Stomach (tissue), 4 donors: ENCODE data around the gene COX8A.

Experiments
- EP300 ChIP-seq: sonication (generic); formaldehyde crosslinking; IDR thresholded peaks from one replicate; pipeline ENCODE4 v1.6.1; 2017; ENCODE audit warnings: antibody characterized with exemption
- POLR2A ChIP-seq, 4 donors: fragments of 450-650 bp; IDR thresholded peaks; one replicate each; pipeline ENCODE4 v1.6.1; 2016; ENCODE audit warnings: antibody characterized with exemption in 4 of 4, control low read depth in 2 of 4, mild to moderate bottlenecking in 1 of 4, moderate library complexity in 1 of 4
- POLR2AphosphoS5 ChIP-seq, 3 donors: sonication (generic); formaldehyde crosslinking; IDR thresholded peaks; one replicate each; pipeline ENCODE4 v1.6.1; 2016; ENCODE audit warnings: antibody characterized with exemption in 3 of 3
- TF ChIP-seq, protein P1 (sequence below), 7 experiments: fragments of 450-650 bp in 4 of 7; fragments of 200-600 bp in 3 of 7; sonication (generic) in 3 of 7; IDR thresholded peaks; one replicate each; pipeline ENCODE4 v1.5.1; 2016 to 2019; ENCODE audit warnings: antibody characterized with exemption in 7 of 7, control low read depth in 2 of 7, mild to moderate bottlenecking in 1 of 7

DNA sequence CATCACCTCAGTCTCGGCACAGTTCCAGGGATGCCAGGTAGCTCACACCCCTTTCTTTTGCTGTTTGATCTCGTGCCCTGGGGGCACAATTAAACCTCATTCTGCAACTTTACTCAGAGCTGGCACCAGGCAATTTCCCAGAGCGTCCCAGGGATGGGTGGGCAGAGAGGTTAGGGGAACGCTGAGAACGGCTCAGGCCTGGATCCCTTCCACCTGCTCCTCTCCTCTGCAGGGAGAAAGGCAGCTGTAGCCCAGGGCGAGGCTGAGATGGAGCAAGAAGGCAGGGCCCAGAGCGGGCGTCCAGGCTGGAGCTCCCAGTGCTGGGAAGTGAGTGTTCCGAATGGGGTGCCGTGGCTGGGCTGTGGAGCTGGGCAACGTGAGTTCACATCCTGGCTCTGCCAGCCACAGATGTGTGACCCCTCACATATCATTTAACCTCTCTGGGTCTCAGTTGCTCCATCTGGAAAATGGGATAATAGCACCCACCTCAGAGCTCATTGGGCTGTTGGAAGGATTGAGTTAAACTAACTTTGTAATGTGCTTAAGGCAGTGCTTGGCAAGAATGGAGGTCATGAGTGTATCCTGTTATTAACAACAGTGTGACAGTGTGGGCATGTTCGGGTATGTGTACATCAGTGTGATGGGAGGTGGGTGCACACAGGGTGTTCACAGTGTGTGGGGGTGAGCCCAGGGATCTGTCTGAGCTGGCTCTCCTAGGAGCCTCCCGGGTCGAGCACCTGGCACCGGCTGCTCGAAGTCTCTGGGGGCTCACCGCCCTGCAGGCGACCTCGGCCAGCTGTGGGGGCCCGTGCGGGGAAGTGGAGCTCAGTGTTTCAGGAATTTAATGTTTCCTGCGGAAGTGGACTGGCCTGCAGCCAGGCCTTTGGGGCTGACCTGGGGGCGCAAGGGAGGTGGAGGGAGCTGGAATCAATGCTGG, 27.3 kb downstream of the COX8A start:
- TF ChIP-seq, protein P1, sequence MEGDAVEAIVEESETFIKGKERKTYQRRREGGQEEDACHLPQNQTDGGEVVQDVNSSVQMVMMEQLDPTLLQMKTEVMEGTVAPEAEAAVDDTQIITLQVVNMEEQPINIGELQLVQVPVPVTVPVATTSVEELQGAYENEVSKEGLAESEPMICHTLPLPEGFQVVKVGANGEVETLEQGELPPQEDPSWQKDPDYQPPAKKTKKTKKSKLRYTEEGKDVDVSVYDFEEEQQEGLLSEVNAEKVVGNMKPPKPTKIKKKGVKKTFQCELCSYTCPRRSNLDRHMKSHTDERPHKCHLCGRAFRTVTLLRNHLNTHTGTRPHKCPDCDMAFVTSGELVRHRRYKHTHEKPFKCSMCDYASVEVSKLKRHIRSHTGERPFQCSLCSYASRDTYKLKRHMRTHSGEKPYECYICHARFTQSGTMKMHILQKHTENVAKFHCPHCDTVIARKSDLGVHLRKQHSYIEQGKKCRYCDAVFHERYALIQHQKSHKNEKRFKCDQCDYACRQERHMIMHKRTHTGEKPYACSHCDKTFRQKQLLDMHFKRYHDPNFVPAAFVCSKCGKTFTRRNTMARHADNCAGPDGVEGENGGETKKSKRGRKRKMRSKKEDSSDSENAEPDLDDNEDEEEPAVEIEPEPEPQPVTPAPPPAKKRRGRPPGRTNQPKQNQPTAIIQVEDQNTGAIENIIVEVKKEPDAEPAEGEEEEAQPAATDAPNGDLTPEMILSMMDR (IDR thresholded peaks at IDR 0.05): no peak
- no peak for TF ChIP-seq POLR2A (IDR thresholded peaks at IDR 0.05)
- TF ChIP-seq POLR2AphosphoS5 (IDR thresholded peaks at IDR 0.05): no peak
- no peak for TF ChIP-seq EP300
